Daoy (cell line): ENCODE measurements around the gene CFAP46. TPM values are rescaled to one million over a fixed set of nuclear protein-coding genes. Genes with fewer than 3 reads are reported as not detected.
"Not testable (repeated sequence)": the region's sequence is repeated elsewhere in the genome, so short reads cannot be mapped to it uniquely, and the experiment has no call there.

Experiments used
- DNase-seq: peaks from one replicate; pipeline ENCODE4 v3.0.0-alpha.2; 2015; ENCODE audit warnings: low read depth
- total RNA-seq: library from RNA; depleted of rRNA; stranded (reverse); fragments of >200 nt; shearing (Covaris generic); gene quantifications from 2 replicates; pipeline ENCODE4 v1.2.3, GENCODE V29; 2014

Gene CFAP46
- total RNA-seq, 1 experiment from 2014 or later, result 4.4 TPM

GRCh38 chr10:132827861-132828539 lies 114.4 kb downstream of the CFAP46 start:
- DNase-seq, result no peak

- DNase-seq, result no peak
Measured at GRCh38 chr10:132827423-132827789, 115.0 kb downstream of the CFAP46 start.

GRCh38 chr10:132826524-132827422 lies 115.6 kb downstream of the CFAP46 start:
- no peak for DNase-seq

- DNase-seq, result not testable (repeated sequence)
Measured at GRCh38 chr10:132825783-132826523, 116.4 kb downstream of the CFAP46 start.

- DNase-seq, result no peak
Measured at GRCh38 chr10:132820056-132820455, 122.3 kb downstream of the CFAP46 start.

- DNase-seq, result no peak
Measured at GRCh38 chr10:132817701-132818211, 124.6 kb downstream of the CFAP46 start.

- no peak for DNase-seq
Measured at GRCh38 chr10:132816718-132817117, 125.7 kb downstream of the CFAP46 start.

GRCh38 chr10:132815168-132815857 lies 127.1 kb downstream of the CFAP46 start:
- DNase-seq, result no peak

GRCh38 chr10:132814469-132814856 lies 127.9 kb downstream of the CFAP46 start:
- no peak for DNase-seq

- no peak for DNase-seq
Measured at GRCh38 chr10:132813560-132814468, 128.6 kb downstream of the CFAP46 start.

GRCh38 chr10:132813001-132813401 lies 129.4 kb downstream of the CFAP46 start:
- DNase-seq, result no peak

- no peak for DNase-seq
Measured at GRCh38 chr10:132812520-132812919, 129.8 kb downstream of the CFAP46 start.

GRCh38 chr10:132811891-132812481 lies 130.4 kb downstream of the CFAP46 start:
- DNase-seq, result no peak

GRCh38 chr10:132810807-132811700 lies 131.3 kb downstream of the CFAP46 start:
- DNase-seq, result no peak

- no peak for DNase-seq
Measured at GRCh38 chr10:132810141-132810806, 132.1 kb downstream of the CFAP46 start.

GRCh38 chr10:132809232-132810140 lies 132.9 kb downstream of the CFAP46 start:
- DNase-seq, result no peak
